Stimulated activated CD8-positive, alpha-beta memory T cell treated with anti-CD3 and anti-CD28 coated beads, Interleukin-4, amount 100 ng/mL, for 48 hours (primary cell): Measurements from ENCODE around the gene KRTAP10-1.

ENCODE experiments used
- DNase-seq: peaks from one replicate; pipeline ENCODE4 v3.0.0-alpha.2; 2020

The KRTAP10-1 gene

DNA sequence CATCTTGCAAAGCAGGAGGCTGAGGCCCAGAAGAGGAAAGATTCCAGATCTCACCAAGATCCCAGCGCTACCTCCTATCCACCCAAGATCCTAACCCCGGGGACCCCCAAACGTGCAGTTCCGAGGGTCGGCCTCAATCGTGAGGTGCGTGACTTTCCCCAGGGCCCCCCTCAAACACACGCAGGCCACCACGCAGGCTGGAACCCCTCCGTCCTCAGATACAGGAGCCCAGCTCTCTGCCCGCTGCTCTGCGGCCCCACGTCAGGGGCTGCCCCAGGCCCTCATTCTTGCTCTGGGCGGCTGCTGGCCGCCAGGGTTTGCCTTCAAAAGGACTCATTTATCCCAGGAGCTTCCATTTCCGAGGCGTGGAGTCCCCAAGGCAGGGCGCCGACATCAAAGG, 39.9 kb downstream of the KRTAP10-1 start:
- DNase-seq: no peak

DNA sequence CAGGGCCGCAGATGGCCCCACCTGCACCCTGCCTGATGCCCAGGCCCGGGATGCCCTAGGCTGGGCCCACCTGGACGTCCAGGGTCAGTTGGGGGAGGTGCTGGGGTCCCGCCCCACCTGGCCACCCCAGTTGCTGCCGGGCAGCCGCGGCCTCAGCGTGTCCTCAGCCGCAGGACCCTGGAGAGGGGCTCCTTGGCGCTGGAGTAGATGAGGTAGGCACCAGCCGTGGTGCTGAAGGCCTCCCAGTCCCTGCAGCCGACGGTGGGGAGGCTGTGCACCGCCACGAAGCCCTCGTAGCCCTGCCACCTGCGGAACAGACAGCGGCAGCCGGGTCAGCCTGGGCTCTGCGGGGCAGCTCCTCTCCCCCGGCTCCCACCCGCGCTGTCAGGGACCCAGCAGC, 40.4 kb downstream of the KRTAP10-1 start:
- DNase-seq: no peak

DNA sequence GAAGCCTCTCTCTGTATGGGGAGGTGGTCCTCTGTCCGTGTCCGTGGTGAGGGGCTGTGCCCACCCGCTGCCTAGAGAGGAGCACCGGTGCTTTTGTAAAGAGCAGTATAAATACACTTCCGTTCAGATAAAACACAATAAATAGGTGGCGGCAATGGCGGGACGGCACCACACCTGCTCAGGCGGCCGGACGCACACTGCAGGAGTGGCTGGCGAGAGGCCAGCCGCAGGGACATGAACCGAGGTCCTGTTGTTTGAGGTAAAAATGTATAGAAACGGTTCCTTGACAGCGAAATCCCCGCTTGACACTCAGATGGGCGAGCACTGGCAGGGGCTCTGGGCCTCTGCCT, 40.8 kb downstream of the KRTAP10-1 start:
- no peak for DNase-seq

DNA sequence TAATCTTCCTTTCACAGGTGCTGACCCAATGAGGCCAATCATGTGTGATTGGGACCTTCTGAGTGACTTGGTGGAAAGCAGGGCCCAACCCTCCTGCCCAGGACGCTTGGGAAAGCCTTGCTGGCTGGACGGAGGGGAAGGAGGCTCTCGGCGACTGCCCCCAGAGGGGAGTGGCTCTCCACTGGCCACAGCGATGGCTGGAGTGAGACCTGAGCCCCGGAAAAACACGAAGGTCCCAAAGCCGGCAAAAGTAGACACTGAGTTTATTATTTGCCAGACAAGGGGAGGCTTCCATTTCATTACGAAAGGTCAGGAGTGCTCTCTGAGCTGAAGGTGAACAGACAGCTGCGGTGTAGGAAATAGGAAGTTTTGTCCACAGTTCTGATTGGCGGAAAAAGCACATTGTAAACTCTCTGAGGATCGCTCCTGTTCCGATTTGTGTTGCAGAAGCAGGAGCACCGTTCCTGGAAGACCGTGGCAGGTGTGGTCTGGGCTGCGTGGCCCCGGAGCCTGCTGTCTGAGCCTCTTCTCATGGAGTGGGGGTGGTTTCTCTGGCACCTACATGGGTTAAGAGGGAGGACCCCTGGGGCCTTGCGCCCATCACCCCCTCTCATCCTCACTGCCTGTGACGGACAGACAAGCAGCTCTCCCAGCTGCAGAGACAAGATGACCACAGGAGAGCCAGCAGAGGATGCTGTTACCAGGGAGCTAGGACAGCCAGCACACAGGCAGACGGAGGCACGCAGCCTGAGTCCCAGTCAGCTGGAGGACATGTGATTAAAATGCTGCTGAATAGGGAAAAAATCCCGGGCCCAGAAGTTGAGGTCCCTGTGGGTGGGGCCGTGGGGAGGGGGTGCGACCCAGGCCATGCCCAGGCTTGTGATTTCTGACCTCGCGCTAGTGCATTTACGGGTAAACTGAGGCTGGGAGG, 41.5 kb downstream of the KRTAP10-1 start:
- no peak for DNase-seq

DNA sequence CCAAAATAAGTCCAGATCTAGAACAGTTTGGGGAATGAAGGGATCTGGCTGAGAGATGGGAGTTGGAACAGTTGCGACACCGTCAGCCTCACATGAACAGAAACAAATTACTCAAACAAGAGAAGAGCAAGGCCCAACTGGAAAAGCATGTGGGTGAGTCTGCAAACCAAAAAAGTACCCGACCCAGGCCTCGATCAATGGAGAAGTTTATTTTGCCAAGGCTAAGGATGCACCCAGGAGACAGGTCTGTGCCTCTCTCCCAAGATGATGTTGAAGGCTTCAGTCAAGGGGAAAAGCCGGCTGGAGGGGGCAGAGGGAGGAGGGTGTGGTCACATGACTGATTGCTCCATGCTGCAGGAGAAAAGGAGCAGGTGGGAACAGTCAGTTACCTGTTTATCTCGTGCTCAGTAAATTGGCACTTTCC, 42.3 kb downstream of the KRTAP10-1 start:
- DNase-seq: no peak

DNA sequence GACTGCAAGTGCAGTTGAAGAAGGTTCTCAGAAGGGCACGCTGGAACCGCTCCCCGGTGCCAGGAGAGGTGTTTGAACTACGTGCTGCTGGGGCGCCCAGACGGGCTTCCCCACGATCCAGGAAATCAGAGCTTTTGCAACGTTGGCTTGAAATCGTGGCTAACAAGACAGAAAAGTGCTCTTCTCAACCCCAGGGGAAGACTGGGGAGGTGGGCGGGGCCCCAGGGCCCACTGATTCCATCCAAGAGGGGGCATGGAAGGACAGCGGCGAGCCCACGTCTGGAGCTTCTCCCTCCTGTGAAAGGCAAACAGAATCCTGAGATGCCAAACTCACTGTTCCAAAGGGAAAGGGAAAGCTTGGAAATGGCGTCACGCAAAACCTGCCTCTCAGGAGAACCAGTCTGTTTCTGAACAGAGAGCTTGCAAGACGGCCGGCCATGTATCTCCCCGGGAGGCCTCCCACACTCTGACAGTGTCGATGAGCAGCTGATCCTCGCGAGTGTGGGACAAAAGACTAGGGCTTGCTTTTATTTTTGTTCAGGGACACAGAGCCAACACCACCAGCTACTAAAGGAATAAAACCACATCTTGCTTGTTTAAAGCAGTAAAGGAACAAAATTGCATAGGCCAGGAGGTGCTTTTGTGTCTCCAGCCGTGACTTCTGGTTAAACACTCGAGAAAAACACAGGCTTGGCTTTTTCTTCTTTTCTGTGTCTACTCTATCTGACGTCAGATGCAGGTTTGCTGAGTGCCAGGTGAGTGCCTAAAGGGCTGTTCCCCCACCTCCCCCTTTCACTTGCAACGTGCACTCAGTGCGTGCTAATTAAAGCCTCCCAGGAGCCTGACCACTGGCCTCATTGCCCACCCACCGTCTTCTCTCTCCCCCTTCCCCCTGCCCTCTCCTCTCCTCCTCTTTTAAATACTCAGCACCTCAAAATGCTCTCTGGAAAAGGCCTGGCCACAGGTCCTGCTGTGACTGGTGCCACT, 43.1 kb downstream of the KRTAP10-1 start:
- DNase-seq: no peak

DNA sequence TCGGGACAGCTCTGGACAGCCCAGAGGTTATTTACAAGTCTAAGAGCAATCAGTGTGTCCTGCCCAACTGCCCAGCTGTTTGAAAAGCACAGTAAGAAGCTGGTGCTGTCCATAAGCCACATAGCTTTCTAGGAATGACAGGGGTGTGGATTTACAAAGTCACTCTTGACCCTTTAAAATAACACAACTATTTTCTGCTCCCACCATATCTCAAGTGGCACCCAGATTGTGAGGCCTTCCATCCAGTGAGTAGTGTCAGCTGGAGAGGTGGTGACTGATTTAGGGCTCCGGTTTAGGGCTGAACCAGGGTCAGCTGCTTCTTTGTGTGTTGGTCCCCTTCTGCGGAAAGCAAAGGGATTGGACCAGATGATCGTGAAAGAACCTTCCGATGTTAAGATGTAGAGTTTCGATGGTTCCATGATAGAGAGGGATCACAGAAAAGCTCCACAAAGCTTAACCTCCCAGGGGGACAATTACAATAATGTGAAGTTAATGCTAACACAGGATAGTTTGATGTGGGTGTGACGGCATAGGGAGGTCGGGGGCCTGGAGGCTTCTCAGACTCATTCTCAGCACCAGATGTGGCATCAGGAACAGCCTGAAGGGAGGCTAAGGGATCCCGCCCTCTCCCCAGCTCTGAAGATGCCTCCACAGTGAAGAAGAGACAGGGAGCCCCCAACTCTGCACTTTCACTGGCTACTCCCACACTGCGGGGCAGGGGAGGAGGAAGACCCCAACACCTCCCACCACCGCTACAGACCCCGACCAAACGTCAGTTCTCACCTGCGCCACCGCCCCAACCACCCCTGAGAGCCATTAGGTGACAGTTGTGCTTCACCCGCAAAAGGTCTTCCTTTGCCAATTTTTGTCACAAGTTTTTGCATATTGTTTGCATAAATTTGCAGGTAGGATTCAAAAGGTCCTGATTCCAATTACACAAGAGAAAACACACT, 44.1 kb downstream of the KRTAP10-1 start:
- no peak for DNase-seq

DNA sequence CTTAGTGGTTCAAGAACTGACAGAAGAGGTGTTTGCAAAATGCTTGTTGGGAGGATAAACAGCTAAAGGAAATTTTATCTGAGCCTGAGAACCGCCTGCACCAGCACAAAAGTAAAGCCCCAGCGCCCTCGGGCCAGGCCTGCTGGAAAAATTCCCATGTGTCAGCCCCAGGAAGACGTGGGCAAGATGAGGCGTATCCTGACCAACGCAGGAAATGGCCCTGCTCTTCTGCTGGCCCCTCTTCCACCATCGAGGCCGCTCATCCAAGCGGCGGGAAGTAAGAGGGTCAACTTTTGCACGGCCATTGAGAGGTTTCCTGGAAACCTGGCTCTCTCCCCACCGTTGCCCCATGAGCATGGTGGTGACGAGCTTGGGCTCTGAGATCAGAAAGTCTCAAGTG, 45.0 kb downstream of the KRTAP10-1 start:
- no peak for DNase-seq

DNA sequence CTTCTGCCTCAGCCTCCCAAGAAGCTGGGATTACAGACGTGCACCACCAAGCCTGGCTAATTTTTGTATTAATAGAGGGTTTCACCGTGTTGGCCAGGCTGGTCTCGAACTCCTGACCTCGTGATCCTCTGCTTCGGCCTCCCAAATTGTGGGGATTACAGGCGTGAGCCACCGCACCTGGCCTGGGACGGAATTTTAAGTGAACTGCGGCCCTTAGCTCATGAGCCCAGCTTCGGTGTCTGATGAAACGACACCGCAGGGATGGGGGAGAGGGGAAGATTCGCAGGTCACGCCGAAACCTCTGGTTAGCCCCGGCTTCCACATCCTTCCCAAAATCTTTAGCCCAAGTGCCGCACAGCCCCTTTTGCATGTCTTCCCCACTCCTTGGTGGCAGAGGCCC, 45.6 kb downstream of the KRTAP10-1 start:
- DNase-seq: no peak

DNA sequence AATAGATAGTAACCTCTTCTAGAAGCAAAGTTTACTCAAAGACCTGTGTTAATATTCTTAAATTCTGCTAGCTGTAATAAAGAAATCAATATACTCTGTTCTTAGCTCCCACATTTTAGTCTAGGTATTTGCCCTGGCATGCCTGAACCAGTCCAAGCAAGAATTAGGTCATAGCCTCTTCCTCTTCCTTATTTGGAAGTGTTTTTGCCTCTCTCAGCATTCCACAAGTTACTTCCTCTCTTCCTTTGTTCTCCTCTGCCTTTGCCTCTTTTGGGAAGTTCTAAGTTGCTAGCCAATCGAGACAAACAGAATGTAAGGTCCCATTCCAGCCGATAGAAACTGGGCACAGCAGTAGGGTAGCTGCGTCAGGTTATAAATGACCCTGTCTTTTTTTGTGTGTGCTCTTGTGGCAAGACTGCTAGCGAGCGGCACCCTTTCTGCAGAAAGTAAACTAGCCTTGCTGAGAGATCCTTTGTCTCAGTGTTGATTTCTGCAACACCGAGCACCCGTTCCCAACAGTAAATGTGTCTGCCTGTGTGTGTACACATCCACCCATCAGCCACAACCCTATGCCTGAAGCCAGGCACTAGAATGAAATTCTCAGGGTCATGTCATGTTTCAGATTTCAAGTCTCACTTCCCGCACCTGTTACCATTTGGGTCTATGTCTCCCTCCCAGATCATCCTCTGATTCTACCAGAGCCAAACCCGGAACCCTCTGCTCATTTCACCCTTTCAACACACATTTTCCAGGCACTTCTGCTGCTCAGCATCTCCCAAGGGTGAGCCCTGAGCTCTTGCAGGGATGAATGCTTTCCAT, 47.2 kb downstream of the KRTAP10-1 start:
- no peak for DNase-seq

DNA sequence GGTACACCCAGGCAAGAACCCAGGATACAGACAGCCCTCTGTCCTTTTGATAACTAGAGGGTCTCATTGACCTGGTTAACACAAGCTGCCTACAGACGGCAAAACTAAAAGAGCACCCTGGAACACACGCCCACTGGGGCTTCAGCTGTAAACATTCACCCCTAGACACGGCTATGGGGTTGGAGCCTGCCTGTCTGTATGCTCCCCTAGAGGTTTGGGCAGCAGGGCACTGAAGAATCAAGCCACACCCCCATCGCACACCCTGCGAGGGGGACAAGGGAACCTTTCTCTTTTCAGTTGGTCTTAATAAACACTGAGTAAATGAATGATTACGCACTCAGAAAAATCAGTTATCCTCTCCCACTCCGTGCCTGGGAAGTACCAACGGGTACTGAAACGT, 49.2 kb downstream of the KRTAP10-1 start:
- DNase-seq: no peak

DNA sequence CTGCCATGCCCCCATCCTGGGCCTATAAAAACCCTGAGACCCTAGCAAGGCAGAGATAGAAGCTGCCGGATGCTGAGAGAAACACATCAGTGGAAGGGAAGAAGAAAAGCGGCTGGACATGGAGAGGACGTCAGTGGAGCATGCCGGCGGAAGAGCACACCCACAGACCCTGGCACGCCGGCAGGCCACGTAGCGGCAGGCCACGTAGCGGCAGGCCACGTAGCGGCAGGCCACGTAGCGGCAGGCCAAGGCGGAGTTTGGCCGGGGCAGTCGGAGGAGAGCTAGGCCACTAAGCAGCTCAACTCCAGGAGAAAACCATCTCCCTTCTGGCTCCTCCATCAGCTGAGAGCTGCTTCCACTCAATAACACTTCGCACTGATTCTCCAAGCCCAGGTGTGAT, 49.6 kb downstream of the KRTAP10-1 start:
- DNase-seq: no peak

DNA sequence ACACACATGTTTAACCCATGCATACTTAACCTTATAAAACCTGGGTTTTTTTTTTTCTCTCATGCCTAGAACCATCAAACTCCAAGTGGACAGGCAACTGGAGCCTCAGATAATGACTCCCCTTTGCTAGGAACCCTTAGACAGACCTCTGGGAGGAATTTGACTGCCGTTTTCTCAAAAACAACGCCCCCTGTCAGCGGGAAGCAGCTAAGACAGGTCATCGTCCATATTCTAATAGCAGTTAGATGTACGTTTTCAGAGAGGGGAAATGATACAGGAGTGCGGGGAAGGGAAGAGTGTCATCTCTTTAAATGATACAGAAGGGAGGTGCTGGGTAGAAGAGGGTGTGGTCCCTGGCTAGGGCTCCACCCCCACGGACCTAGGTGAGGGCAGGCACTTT, 50.0 kb downstream of the KRTAP10-1 start:
- DNase-seq: no peak
